OCI-LY7 (cell line): Measurements from ENCODE around the gene PRPF18. TPM values are rescaled to one million over a fixed set of nuclear protein-coding genes. Genes with fewer than 3 reads are reported as not detected.
"Not testable (repeated sequence)": the region's sequence is repeated elsewhere in the genome, so short reads cannot be mapped to it uniquely, and the experiment has no call there.

Experiments
- Bru-seq: library from RNA; stranded (reverse); fragments of 400-500 nt; gene quantifications from one replicate; lab custom pipeline; 2021; lab: Mats Ljungman, UMichigan
- BruChase-seq, 2 experiments: library from RNA; stranded (reverse); fragments of 400-500 nt; gene quantifications; one replicate each; lab custom pipeline; 2021; lab: Mats Ljungman, UMichigan
- BruUV-seq: library from RNA; stranded (reverse); fragments of 400-500 nt; replicated peaks from 2 replicates; lab custom pipeline; 2021; lab: Mats Ljungman, UMichigan
- CTCF ChIA-PET: fragments of 300-600 bp; sonication (Branson Sonifier 250); formaldehyde crosslinking; loops from one replicate; lab custom pipeline; 2022; ENCODE audit warnings: antibody characterized with exemption; ENCODE audit not compliant: unreplicated experiment; lab: Charles Lee
- POLR2A ChIA-PET: fragments of 300-600 bp; sonication (Branson Sonifier 250); formaldehyde crosslinking; loops from one replicate; lab custom pipeline; 2022; ENCODE audit warnings: antibody characterized with exemption; lab: Charles Lee
- DNase-seq: peaks from one replicate; pipeline ENCODE4 v3.0.0-alpha.2; 2015; ENCODE audit warnings: low spot score
- H2AFZ ChIP-seq: fragments of 200-600 bp; sonication (generic), shearing (Covaris generic); 2 replicates; pipeline ENCODE4 v1.6.1; 2014; ENCODE audit warnings: mild to moderate bottlenecking, antibody characterized with exemption, low read length, moderate library complexity
- H3K27ac ChIP-seq: fragments of 200-600 bp; sonication (generic); 2 replicates; pipeline ENCODE4 v1.5.1; 2014; ENCODE audit warnings: mixed run types, low read depth, mild to moderate bottlenecking, moderate library complexity, low read length, inconsistent platforms; ENCODE audit not compliant: poor library complexity, severe bottlenecking
- H3K36me3 ChIP-seq: fragments of 200-600 bp; sonication (generic); 2 replicates; pipeline ENCODE4 v1.6.1; 2014; ENCODE audit warnings: mild to moderate bottlenecking, antibody characterized with exemption, low read length, moderate library complexity, mixed read lengths; ENCODE audit not compliant: insufficient read depth
- H3K4me1 ChIP-seq: fragments of 200-600 bp; sonication (generic); 2 replicates; pipeline ENCODE4 v1.5.1; 2014; ENCODE audit warnings: mild to moderate bottlenecking, low read length; ENCODE audit not compliant: insufficient read depth, poor library complexity, severe bottlenecking
- H3K4me2 ChIP-seq: fragments of 200-600 bp; sonication (generic); 2 replicates; pipeline ENCODE4 v1.6.1; 2014; ENCODE audit warnings: mild to moderate bottlenecking, low read length
- H3K4me3 ChIP-seq: fragments of 200-600 bp; sonication (generic); 2 replicates; pipeline ENCODE4 v1.5.1; 2014; ENCODE audit warnings: mild to moderate bottlenecking, low read depth, low read length; ENCODE audit not compliant: poor library complexity, severe bottlenecking
- H3K79me2 ChIP-seq: fragments of 200-600 bp; sonication (generic); 2 replicates; pipeline ENCODE4 v1.6.1; 2016; ENCODE audit warnings: low read depth, mild to moderate bottlenecking, low read length, moderate library complexity, mixed read lengths; ENCODE audit not compliant: insufficient read depth
- H3K9me2 ChIP-seq: fragments of 200-600 bp; sonication (generic); 2 replicates; pipeline ENCODE4 v1.6.1; 2016; ENCODE audit warnings: mild to moderate bottlenecking, low read length, mixed read lengths; ENCODE audit not compliant: insufficient read depth
- H3K9me3 ChIP-seq: fragments of 200-600 bp; sonication (generic); 2 replicates; pipeline ENCODE4 v1.6.1; 2014; ENCODE audit warnings: mild to moderate bottlenecking, mixed run types, low read length, mixed read lengths
- H4K20me1 ChIP-seq: fragments of 200-600 bp; sonication (generic); 2 replicates; pipeline ENCODE4 v1.6.1; 2014; ENCODE audit warnings: mild to moderate bottlenecking, antibody characterized with exemption, low read length, moderate library complexity, mixed read lengths; ENCODE audit not compliant: insufficient read depth
- CTCF ChIP-seq: fragments of 200-600 bp; sonication (generic); conservative IDR thresholded peaks from 2 replicates; pipeline ENCODE4 v1.5.1; 2014; ENCODE audit warnings: mild to moderate bottlenecking, antibody characterized with exemption, low read length, moderate library complexity, mixed read lengths
- EZH2phosphoT487 ChIP-seq: fragments of 200-600 bp; sonication (generic); IDR thresholded peaks from 2 replicates; pipeline ENCODE4 v1.6.1; 2018; ENCODE audit warnings: low read depth, borderline replicate concordance, mild to moderate bottlenecking, mixed run types, antibody characterized with exemption, low read length, moderate library complexity, mixed read lengths
- intact Hi-C: fragments of 100-400 bp; cut with micrococcal nuclease; formaldehyde crosslinking; loops from one replicate; pipeline ENCODE4 v1.10.0; 2022; ENCODE audit not compliant: unreplicated experiment
- long read RNA-seq: library from polyadenylated mRNA; stranded (forward); transcript quantifications from one replicate; pipeline ENCODE4 v2.0.0, GENCODE V29; 2022
- total RNA-seq, 2 experiments: library from RNA; depleted of rRNA in 1 of 2; stranded (reverse); fragments of >200 nt in 1 of 2; shearing (Covaris generic) in 1 of 2; gene quantifications; 2 replicates each; pipeline ENCODE4 v1.2.3, GENCODE V29; 2014 to 2022

The PRPF18 gene, protein sequence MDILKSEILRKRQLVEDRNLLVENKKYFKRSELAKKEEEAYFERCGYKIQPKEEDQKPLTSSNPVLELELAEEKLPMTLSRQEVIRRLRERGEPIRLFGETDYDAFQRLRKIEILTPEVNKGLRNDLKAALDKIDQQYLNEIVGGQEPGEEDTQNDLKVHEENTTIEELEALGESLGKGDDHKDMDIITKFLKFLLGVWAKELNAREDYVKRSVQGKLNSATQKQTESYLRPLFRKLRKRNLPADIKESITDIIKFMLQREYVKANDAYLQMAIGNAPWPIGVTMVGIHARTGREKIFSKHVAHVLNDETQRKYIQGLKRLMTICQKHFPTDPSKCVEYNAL
- total RNA-seq (2014; rRNA removed; shearing (Covaris generic)) (21.1 and 32.4 TPM in 2 replicates), total RNA-seq (2022) (23.3 and 24.1 TPM in 2 replicates), Bru-seq, nascent RNA (percentile 75 among the genes with signal in this experiment), BruChase-seq, experiment 1, labeled RNA remaining after a 6-hour chase (percentile 57 among the genes with signal in this experiment), BruChase-seq, experiment 2, labeled RNA remaining after a 2-hour chase (percentile 65 among the genes with signal in this experiment)
- long read RNA-seq, transcript PRPF18-202 (10 exons, 1,717 nt) = major isoform, 31 of 41 reads
- long read RNA-seq, partial matches to known transcripts = 1 of 41 reads
- long read RNA-seq, other reads (novel, unspliced or antisense) = 9 of 41 reads

DNA sequence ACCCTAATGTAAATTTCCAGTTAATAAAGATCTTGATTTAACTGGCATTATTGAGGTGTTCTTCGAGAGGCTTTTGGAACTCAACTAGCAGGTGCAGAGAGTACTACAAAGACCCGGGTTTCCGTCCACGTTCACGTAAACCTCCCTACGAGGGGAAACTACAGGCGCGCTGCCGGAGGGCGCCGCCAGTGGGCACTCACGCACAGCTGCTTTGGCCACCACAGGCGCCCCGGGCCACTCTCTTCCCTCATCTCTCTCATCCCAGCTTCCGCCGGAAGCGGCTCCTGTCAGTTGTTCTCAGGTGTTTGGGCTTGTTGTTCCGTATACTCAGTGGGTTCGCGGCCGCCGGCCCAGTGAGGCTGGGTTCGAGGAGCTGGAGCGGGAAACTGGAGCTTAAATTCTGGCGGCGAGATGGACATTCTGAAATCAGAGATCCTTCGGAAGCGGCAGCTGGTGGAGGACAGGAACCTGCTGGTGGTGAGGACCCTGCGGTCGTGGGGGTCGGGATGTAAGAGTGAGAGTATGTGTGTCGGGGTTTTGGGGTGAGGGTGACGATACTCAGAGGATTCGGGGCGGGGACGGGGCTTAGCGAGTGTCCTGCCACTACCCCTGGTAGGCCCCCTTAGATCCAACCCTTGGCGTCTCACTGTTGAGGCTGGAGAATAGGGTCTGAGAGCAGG lies at the start of gene PRPF18:
TSS of gene PRPF18 (plus strand) at position 290 of the 680 bp plus-strand sequence. CDS start at position 412, 122 bp downstream.
- BruUV-seq = no TSS peak

GRCh38 chr10:13537985-13538384 lies 48.8 kb upstream of the PRPF18 start:
- H2AFZ ChIP-seq, DNase-seq, H3K4me1 ChIP-seq, H3K4me2 ChIP-seq, H3K9me3 ChIP-seq, H3K27ac ChIP-seq, H3K4me3 ChIP-seq, BruUV-seq, H4K20me1 ChIP-seq, H3K36me3 ChIP-seq, H3K79me2 ChIP-seq, H3K9me2 ChIP-seq, CTCF ChIA-PET: not testable (repeated sequence)
- intact Hi-C loops = loop anchor here (2.0 kb wide), 1 partner anchor 165 kb away; no protein-coding TSS in a partner anchor
- POLR2A ChIA-PET = interaction anchor here (0.6 to 1.0 kb wide), 3 partner anchors 188 to 547 kb away, joined by 3 to 4 read pairs (median 3); no protein-coding TSS in a partner anchor

More for the DNA sequence above, at the start of gene PRPF18:
- Histone ChIP-seq H3K36me3 (no peaks in the 10 kb centered on the region), H2AFZ (peak within 1 kb of the TSS; percentile 95), H3K9me2 (no peaks in the 10 kb centered on the region), H4K20me1 (no peaks in the 10 kb centered on the region), H3K4me2 (peak within 1 kb of the TSS; percentile 89), H3K79me2 (no peaks in the 10 kb centered on the region; the same call in 1 of the 2 replicates), H3K4me1 (peaks cover 11% of the 10 kb centered on the region), H3K9me3 (no peaks in the 10 kb centered on the region), H3K27ac (no peak within 1 kb of the TSS), H3K4me3 (peak within 1 kb of the TSS; percentile 91)
- TF ChIP-seq EZH2phosphoT487 = no peak
- TF ChIP-seq CTCF = peak; percentile 97
- CTCF ChIA-PET = interaction anchor here (0.7 kb wide), 1 partner anchor 121 kb away, joined by 3 read pairs; no protein-coding TSS in a partner anchor
- intact Hi-C loops = loop anchor here (2.0 kb wide), 1 partner anchor 214 kb away; no protein-coding TSS in a partner anchor
- POLR2A ChIA-PET = no interaction called here
- DNase-seq = peak; percentile 94

DNA sequence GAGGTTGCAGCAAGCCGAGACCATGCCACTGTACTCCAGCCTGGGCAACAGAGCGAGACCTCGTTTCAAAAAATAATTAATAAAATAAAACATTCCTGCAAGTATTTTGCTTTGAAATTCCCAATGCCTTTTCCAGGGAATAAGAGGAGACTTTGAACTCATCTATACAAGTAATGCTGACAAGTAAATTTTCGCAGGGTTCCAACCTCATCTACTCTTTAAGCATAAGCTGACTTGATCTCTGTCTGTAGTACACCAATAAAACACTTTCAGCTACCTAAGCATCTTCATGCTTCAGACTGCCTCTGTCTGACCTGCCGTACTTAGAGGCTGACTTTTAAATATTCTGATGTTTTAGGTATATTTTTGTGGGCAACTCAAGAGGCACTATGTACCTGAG lies 44.2 kb upstream of the PRPF18 start:
- no peak overlapping the region for H2AFZ ChIP-seq
- POLR2A ChIA-PET = interaction anchor here (0.6 to 1.9 kb wide), 2 partner anchors 9 to 69 kb away, joined by 4 to 7 read pairs; no protein-coding TSS in a partner anchor
- no TSS peak for BruUV-seq
- intact Hi-C loops = no loop called here
- no peaks in the 10 kb centered on the region for H4K20me1 ChIP-seq
- H3K4me2 ChIP-seq = no peak overlapping the region
- H3K27ac ChIP-seq = no peak overlapping the region
- H3K4me3 ChIP-seq = no peak overlapping the region
- no peaks in the 10 kb centered on the region for H3K4me1 ChIP-seq
- no peaks in the 10 kb centered on the region for H3K36me3 ChIP-seq
- no peaks in the 10 kb centered on the region for H3K79me2 ChIP-seq
- H3K9me2 ChIP-seq = no peaks in the 10 kb centered on the region
- H3K9me3 ChIP-seq = no peaks in the 10 kb centered on the region
- DNase-seq = no peak
- TF ChIP-seq CTCF (no peak), EZH2phosphoT487 (no peak)
- CTCF ChIA-PET = interaction anchor here (0.9 kb wide), 1 partner anchor 38 kb away, joined by 3 read pairs; no protein-coding TSS in a partner anchor
